Measurements from ENCODE around the gene NSG2.

NSG2 gene

GRCh38 chr5:174149426-174149825 lies 103.9 kb downstream of the NSG2 start:
- Histone ChIP-seq H3K79me2 (ENCODE audit: low read length) (no peaks in the 10 kb centered on the region), H3K36me3 (replicated peaks; ENCODE audit: insufficient read depth, low read length) (no peaks in the 10 kb centered on the region), H2AFZ (ENCODE audit: low read length) (no peak overlapping the region), H3K27me3 (replicated peaks; ENCODE audit: insufficient read depth, low read length) (no peaks in the 10 kb centered on the region), H3K9ac (ENCODE audit: low read length) (no peak overlapping the region), H4K20me1 (ENCODE audit: insufficient read depth, low read length) (no peaks in the 10 kb centered on the region), H3K9me2 (replicated peaks; ENCODE audit: insufficient read depth, low read length) (no peaks in the 10 kb centered on the region), H3K4me3 (ENCODE audit: low read length) (no peak overlapping the region), H3K4me2 (ENCODE audit: low read depth, low read length) (no peak overlapping the region), H3K4me1 (ENCODE audit: low read length) (peaks cover 36% of the 10 kb centered on the region), H3F3A (ENCODE audit: insufficient read depth, low read length) (peaks cover 6% of the 10 kb centered on the region; the same call in 1 of the 2 replicates), H3K9me3 (replicated peaks; ENCODE audit: insufficient read depth, low read length) (no peaks in the 10 kb centered on the region), H3K27ac (ENCODE audit: low read length) (no peak overlapping the region)
- DNase-seq = no peak
- TF ChIP-seq CTCF (IDR thresholded peaks at IDR 0.05; ENCODE audit: low read length) (no peak), EZH2phosphoT487 (IDR thresholded peaks at IDR 0.05; ENCODE audit: low read length) (no peak), EZH2 (optimal IDR thresholded peaks at IDR 0.05; ENCODE audit: low read depth, low read length) (no peak)

GRCh38 chr5:174149989-174150388 lies 104.5 kb downstream of the NSG2 start:
- Histone ChIP-seq H3K27me3 (replicated peaks; ENCODE audit: insufficient read depth, low read length) (no peaks in the 10 kb centered on the region), H3K36me3 (replicated peaks; ENCODE audit: insufficient read depth, low read length) (no peaks in the 10 kb centered on the region), H3K4me1 (ENCODE audit: low read length) (peaks cover 36% of the 10 kb centered on the region), H4K20me1 (ENCODE audit: insufficient read depth, low read length) (no peaks in the 10 kb centered on the region), H3K9me3 (replicated peaks; ENCODE audit: insufficient read depth, low read length) (no peaks in the 10 kb centered on the region), H3K4me2 (ENCODE audit: low read depth, low read length) (no peak overlapping the region), H3K9ac (ENCODE audit: low read length) (no peak overlapping the region), H3K79me2 (ENCODE audit: low read length) (no peaks in the 10 kb centered on the region), H3F3A (ENCODE audit: insufficient read depth, low read length) (peaks cover 6% of the 10 kb centered on the region; the same call in 1 of the 2 replicates), H2AFZ (ENCODE audit: low read length) (no peak overlapping the region), H3K9me2 (replicated peaks; ENCODE audit: insufficient read depth, low read length) (no peaks in the 10 kb centered on the region), H3K27ac (ENCODE audit: low read length) (no peak overlapping the region), H3K4me3 (ENCODE audit: low read length) (no peak overlapping the region)
- TF ChIP-seq CTCF (IDR thresholded peaks at IDR 0.05; ENCODE audit: low read length) = no peak
- no peak for TF ChIP-seq EZH2 (optimal IDR thresholded peaks at IDR 0.05; ENCODE audit: low read depth, low read length)
- TF ChIP-seq EZH2phosphoT487 (IDR thresholded peaks at IDR 0.05; ENCODE audit: low read length) = no peak
- no peak for DNase-seq

- TF ChIP-seq EZH2 (optimal IDR thresholded peaks at IDR 0.05; ENCODE audit: low read depth, low read length) (no peak), CTCF (IDR thresholded peaks at IDR 0.05; ENCODE audit: low read length) (no peak), EZH2phosphoT487 (IDR thresholded peaks at IDR 0.05; ENCODE audit: low read length) (no peak)
Observed at GRCh38 chr5:174151599-174152181, 106.2 kb downstream of the NSG2 start.

More at GRCh38 chr5:174151599-174152181, 106.2 kb downstream of the NSG2 start:
- Histone ChIP-seq H2AFZ (ENCODE audit: low read length) (peak overlapping the region; percentile 35; the same call in 1 of the 2 replicates), H3K4me1 (ENCODE audit: low read length) (peaks cover 32% of the 10 kb centered on the region), H3K36me3 (replicated peaks; ENCODE audit: insufficient read depth, low read length) (no peaks in the 10 kb centered on the region), H3K4me3 (ENCODE audit: low read length) (peak overlapping the region; percentile 22; the same call in 1 of the 2 replicates), H3F3A (ENCODE audit: insufficient read depth, low read length) (peaks cover 6% of the 10 kb centered on the region; the same call in 1 of the 2 replicates), H4K20me1 (ENCODE audit: insufficient read depth, low read length) (no peaks in the 10 kb centered on the region), H3K27ac (ENCODE audit: low read length) (peak overlapping the region; percentile 74), H3K27me3 (replicated peaks; ENCODE audit: insufficient read depth, low read length) (no peaks in the 10 kb centered on the region), H3K9me2 (replicated peaks; ENCODE audit: insufficient read depth, low read length) (no peaks in the 10 kb centered on the region), H3K9me3 (replicated peaks; ENCODE audit: insufficient read depth, low read length) (no peaks in the 10 kb centered on the region), H3K4me2 (ENCODE audit: low read depth, low read length) (peak overlapping the region; percentile 71), H3K79me2 (ENCODE audit: low read length) (no peaks in the 10 kb centered on the region), H3K9ac (ENCODE audit: low read length) (peak overlapping the region; percentile 7; the same call in 1 of the 2 replicates)
- peak; percentile 64 for DNase-seq

Data from MM.1S (cell line).